ENCODE measurements around the gene CD34.
"Not testable (repeated sequence)": the region's sequence is repeated elsewhere in the genome, so short reads cannot be mapped to it uniquely, and the experiment has no call there.

Gene CD34

GRCh38 chr1:207910591-207911354, at the start of gene CD34:
Gene CD34, minus strand, starts transcription at chr1:207911125. Its CDS starts 45 bp downstream, at chr1:207911080.
- no peak for DNase-seq

DNA sequence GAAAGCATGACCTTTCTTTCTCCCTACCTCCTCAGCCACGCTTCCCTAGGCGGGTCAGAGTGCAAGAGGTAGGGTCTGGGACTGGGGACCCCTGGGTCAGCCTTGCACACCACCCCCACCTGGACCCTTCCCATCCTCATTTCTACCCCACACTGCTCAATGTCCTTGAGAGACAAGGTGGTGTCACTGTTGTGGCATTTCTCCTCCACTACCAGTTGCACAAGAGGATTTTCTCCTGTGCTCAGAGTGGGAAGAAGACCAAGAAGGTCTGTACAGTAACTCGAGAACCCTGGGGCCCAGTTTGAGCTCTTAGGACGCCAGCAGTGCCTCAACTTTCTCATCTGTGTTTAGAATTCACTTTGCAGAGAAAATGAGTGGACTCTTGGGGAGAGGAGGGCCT, 49.4 kb upstream of the CD34 start:
- DNase-seq = no peak

- no peak for DNase-seq
Measured at GRCh38 chr1:207959910-207960309, 49.0 kb upstream of the CD34 start.

GRCh38 chr1:207959141-207959825, 48.4 kb upstream of the CD34 start:
- no peak for DNase-seq

GRCh38 chr1:207958376-207959139, 47.6 kb upstream of the CD34 start:
- DNase-seq = no peak

GRCh38 chr1:207956986-207957385, 46.1 kb upstream of the CD34 start:
- no peak for DNase-seq

DNA sequence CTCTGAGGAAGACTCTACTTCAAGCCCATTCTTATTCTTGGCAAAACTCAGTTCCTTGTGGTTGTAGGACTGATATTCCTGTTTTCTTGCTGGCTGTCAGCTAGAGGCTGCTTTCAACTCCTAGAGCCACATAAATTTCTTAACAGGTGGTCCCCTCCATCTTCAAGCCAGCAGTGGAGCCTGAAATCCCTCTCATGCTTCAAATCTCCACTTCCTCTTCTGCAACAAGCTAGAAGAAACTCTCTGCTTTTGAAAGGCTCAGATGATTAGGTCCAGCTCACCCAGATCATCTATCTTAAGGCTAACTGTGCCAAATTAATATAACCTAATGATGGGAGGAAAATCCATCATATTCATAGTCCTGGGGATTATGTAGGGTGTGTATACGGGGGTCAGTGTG, 43.2 kb upstream of the CD34 start:
- no peak for DNase-seq

DNA sequence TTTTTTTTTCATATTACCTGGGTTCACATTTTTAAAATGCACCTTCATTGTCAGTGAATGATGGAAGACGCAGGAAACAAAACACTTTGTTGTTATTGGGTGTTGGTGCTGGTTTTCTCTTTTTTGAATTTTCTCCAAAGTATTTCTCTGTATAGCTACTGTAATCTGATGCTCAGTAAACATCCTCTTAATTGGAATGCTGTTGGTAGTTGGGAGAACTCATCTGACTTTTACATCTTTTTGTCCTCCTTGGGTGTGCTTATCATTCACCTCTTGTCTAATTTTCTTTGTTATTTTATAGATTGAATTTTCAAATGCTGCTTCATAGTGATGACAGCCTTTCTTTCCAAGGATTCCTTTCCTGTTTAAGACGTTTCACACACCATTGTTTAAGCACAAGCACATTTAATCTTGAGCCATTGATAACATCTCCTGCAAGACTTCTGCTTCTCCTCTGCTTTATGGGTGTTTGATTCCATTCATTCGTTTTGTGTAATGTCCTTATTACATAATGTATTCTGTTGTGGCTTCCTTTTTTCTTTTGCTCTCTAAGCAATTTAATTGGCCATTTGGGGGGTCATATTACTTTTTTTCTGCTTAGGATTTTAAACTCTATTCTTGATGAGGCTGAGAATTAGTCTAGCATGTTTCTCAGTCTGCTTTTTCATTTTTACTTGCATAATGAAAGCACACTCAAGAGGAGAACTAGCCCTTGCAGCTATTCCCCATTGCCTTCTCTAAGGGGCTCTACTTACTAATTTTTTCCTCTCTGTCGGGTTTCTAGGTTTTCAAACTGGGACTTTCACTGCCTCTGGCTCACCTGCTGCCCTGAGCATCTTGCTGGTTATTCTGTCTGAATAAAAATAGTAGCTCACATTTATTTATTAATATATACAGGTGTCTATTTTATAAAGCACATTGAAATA, 42.0 kb upstream of the CD34 start:
- no peak for DNase-seq

- DNase-seq = no peak
Measured at GRCh38 chr1:207951652-207952051, 40.7 kb upstream of the CD34 start.

- DNase-seq = no peak
Measured at GRCh38 chr1:207950750-207951149, 39.8 kb upstream of the CD34 start.

GRCh38 chr1:207949571-207950195, 38.8 kb upstream of the CD34 start:
- no peak for DNase-seq

DNA sequence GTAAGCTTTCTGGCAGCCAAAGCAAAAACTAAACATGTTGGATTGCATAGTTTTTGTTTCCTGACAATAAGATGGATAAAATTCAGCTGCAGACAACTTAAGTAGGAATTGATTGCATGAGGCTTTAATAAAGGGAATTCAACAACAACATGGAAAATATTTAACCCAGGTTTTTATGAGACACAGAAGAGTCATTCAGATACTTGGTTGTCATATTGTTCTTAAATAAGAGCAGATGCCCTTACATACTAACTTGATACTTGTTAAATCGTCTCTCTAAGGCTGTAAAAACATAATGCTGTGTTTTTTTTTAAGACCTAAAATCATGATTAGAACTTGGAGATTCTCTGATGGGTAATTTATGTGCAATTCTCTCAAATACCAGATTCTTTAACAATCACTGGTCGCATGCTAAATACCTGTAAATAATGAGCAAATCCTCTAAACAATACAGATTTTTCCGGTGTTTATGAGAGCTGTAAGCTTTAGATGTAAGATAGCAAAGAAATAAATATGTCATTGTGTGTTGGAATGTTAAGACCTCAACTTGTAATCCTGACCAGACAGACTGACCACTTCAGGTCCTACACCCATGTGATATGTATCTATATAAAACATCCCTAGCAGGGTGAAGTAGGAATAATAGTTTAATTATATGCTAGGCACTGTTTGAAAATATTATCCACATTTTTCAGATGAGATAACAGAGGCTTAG, 37.8 kb upstream of the CD34 start:
- DNase-seq = no peak

DNA sequence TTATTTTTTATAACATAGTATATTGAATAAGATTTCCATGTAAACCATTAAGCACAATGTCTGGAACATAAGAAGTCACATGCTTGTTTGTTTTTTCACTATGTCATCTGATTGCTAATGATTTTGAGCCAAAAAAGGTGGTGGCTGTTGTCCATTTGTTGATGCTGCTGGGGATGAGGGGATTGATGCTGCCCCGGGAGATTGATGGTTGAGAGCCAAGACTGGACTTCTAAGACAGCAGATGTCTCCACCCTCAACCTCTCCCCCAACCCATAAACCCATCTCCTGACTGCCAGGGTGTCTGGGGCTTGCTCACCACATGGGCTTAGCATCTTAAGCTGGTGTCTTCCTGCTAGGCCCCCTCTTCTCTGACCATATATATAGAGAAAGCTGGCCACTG, 35.8 kb upstream of the CD34 start:
- no peak for DNase-seq

DNA sequence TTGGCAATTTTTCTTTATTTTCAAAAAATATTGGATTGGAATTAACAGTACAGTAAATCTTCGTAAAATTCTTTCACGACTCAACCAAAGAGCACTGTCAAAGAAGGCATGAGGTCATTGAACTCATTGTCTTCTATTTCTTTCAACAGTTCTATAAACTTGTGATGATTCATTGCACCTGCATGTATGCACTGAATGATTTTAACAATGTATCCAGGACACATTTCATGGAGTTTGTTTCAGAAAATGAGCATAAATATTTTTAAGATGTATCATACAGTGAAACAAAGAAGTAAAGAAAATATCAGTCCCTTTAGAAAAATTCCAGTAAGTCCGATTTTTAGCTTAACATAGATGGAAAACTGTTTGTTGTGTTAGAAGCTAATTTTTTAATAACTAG, 33.6 kb upstream of the CD34 start:
- no peak for DNase-seq

GRCh38 chr1:207942337-207942741, 31.4 kb upstream of the CD34 start:
- DNase-seq = not testable (repeated sequence)

GRCh38 chr1:207941665-207942064, 30.7 kb upstream of the CD34 start:
- DNase-seq = peak; percentile 55 to 64

- no peak for DNase-seq
Measured at GRCh38 chr1:207938016-207938415, 27.1 kb upstream of the CD34 start.

GRCh38 chr1:207937204-207937603, 26.3 kb upstream of the CD34 start:
- DNase-seq = no peak

DNA sequence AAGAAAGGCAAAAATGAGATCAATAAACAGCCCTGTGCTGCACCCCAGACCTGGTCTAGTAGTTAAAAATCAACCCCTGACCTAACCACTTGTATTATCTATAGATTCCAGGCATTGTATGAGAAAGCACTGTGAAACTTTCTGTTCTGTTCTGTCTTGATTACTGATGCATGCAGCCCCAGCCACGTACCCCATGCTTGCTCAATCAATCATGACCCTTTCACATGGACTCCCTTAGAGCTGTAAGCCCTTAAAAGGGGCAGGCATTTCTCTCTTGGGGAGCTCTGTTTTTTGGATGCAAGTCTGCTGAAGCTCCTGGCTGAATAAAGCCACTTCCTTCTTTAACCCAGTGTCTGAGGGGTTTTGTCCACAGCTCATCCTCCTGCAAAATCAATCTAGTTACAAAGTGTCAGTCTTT, 24.2 kb upstream of the CD34 start:
- DNase-seq = no peak

GRCh38 chr1:207933205-207933800, 22.4 kb upstream of the CD34 start:
- no peak for DNase-seq

DNA sequence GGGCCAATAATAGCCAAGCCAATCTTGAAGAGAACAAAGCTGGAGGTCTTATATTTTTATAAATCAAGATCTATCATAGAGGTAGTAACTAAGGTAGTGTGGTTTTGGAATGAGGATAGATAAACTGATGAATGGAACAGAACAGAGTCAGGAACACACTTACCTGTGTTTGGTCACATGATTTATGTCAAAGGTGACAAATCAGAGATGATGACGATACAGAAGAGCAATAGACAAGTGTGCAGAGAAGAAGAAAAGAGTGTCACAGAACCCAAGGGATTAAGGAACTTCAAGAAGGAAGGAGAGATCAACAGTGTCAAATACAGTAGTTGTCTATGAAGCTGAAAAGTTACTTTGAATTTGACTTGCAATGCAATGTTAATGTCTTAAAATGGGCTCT, 16.1 kb upstream of the CD34 start:
- no peak for DNase-seq

All from cerebellar nuclear complex (tissue), 1 donor.